OCI-LY1 (cell line): ENCODE data around the gene TLE4.

ENCODE experiments used
- H2AFZ ChIP-seq: fragments of 200-600 bp; sonication (generic), shearing (Covaris generic); 2 replicates; pipeline ENCODE4 v1.6.0; 2014; ENCODE audit warnings: antibody characterized with exemption, mild to moderate bottlenecking, low read length
- H3F3A ChIP-seq: fragments of 200-600 bp; sonication (generic), shearing (Covaris generic); 2 replicates; pipeline ENCODE4 v1.6.0; 2014; ENCODE audit warnings: mild to moderate bottlenecking, antibody characterized with exemption, low read length, moderate library complexity; ENCODE audit not compliant: insufficient read depth
- H3K27ac ChIP-seq: fragments of 200-600 bp; sonication (generic); 2 replicates; pipeline ENCODE4 v1.5.1; 2014; ENCODE audit warnings: low read length, mixed run types, mild to moderate bottlenecking, low read depth; ENCODE audit not compliant: poor library complexity, severe bottlenecking
- H3K27me3 ChIP-seq: fragments of 200-600 bp; sonication (generic); 2 replicates; pipeline ENCODE4 v1.6.0; 2014; ENCODE audit warnings: antibody characterized with exemption, mild to moderate bottlenecking, low read length, moderate library complexity; ENCODE audit not compliant: insufficient read depth
- H3K36me3 ChIP-seq: fragments of 200-600 bp; sonication (generic); 2 replicates; pipeline ENCODE4 v1.6.1; 2014; ENCODE audit warnings: mild to moderate bottlenecking, antibody characterized with exemption, low read length, moderate library complexity, mixed read lengths; ENCODE audit not compliant: insufficient read depth
- H3K4me1 ChIP-seq: fragments of 200-600 bp; sonication (generic); 2 replicates; pipeline ENCODE4 v1.5.1; 2014; ENCODE audit warnings: mild to moderate bottlenecking, low read length, moderate library complexity; ENCODE audit not compliant: insufficient read depth, severe bottlenecking
- H3K4me2 ChIP-seq: fragments of 200-600 bp; sonication (generic), shearing (Covaris generic); 2 replicates; pipeline ENCODE4 v1.6.1; 2014; ENCODE audit warnings: low read length
- H3K4me3 ChIP-seq: fragments of 200-600 bp; sonication (generic); 2 replicates; pipeline ENCODE4 v1.5.1; 2014; ENCODE audit warnings: low read length, low read depth, mild to moderate bottlenecking, mixed read lengths; ENCODE audit not compliant: poor library complexity, severe bottlenecking
- H3K79me2 ChIP-seq: fragments of 200-600 bp; shearing (Covaris generic); 2 replicates; pipeline ENCODE4 v1.6.1; 2016; ENCODE audit warnings: mixed run types, low read length, mixed read lengths; ENCODE audit not compliant: insufficient read depth
- H3K9ac ChIP-seq: fragments of 200-600 bp; sonication (generic), shearing (Covaris generic); 2 replicates; pipeline ENCODE4 v1.6.1; 2014; ENCODE audit warnings: mild to moderate bottlenecking, low read length, mixed read lengths
- H3K9me2 ChIP-seq: fragments of 200-600 bp; sonication (generic), shearing (Covaris generic); 2 replicates; pipeline ENCODE4 v1.6.1; 2014; ENCODE audit warnings: low read depth, mild to moderate bottlenecking, low read length, mixed read lengths
- H3K9me3 ChIP-seq: fragments of 200-600 bp; shearing (Covaris generic); 2 replicates; pipeline ENCODE4 v1.6.1; 2014; ENCODE audit warnings: low read length, mixed read lengths
- H4K20me1 ChIP-seq: fragments of 200-600 bp; sonication (generic), shearing (Covaris generic); 2 replicates; pipeline ENCODE4 v1.6.0; 2016; ENCODE audit warnings: mild to moderate bottlenecking, low read length; ENCODE audit not compliant: insufficient read depth
- EZH2 ChIP-seq: fragments of 200-600 bp; sonication (generic), shearing (Covaris generic); IDR thresholded peaks from 2 replicates; pipeline ENCODE4 v1.8.0; 2017; ENCODE audit warnings: borderline replicate concordance, mixed run types, mild to moderate bottlenecking, antibody characterized with exemption, low read length, moderate library complexity, mixed read lengths
- TF ChIP-seq, protein P1 (sequence below): fragments of 200-600 bp; sonication (generic), shearing (Covaris generic); IDR thresholded peaks from 2 replicates; pipeline ENCODE4 v1.5.1; 2017; ENCODE audit warnings: mild to moderate bottlenecking, antibody characterized with exemption, low read length, moderate library complexity, mixed read lengths

TLE4 gene

DNA sequence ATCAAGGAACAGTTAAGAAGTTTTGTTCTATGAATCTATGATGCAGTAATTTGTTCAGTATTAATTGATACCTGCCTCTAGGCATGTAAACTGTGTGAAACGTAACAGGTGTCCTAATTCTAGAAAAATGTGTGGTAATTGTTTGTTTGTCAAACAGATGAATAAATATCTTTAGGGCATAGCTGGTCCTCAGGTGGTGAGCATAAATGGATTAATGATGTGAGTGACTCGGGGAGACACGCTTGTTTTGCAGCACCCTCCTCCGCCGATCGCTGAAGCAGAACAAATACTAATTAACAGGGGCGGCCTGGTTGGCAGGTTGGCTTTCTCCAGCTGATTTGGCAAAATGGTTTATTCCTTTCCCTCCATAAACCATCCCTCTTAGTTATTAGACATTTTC is 88.8 kb downstream of the TLE4 start:
- no peaks in the 10 kb centered on the region for H3K9me3 ChIP-seq
- TF ChIP-seq, protein P1, sequence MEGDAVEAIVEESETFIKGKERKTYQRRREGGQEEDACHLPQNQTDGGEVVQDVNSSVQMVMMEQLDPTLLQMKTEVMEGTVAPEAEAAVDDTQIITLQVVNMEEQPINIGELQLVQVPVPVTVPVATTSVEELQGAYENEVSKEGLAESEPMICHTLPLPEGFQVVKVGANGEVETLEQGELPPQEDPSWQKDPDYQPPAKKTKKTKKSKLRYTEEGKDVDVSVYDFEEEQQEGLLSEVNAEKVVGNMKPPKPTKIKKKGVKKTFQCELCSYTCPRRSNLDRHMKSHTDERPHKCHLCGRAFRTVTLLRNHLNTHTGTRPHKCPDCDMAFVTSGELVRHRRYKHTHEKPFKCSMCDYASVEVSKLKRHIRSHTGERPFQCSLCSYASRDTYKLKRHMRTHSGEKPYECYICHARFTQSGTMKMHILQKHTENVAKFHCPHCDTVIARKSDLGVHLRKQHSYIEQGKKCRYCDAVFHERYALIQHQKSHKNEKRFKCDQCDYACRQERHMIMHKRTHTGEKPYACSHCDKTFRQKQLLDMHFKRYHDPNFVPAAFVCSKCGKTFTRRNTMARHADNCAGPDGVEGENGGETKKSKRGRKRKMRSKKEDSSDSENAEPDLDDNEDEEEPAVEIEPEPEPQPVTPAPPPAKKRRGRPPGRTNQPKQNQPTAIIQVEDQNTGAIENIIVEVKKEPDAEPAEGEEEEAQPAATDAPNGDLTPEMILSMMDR: no peak
- no peak for TF ChIP-seq EZH2

DNA sequence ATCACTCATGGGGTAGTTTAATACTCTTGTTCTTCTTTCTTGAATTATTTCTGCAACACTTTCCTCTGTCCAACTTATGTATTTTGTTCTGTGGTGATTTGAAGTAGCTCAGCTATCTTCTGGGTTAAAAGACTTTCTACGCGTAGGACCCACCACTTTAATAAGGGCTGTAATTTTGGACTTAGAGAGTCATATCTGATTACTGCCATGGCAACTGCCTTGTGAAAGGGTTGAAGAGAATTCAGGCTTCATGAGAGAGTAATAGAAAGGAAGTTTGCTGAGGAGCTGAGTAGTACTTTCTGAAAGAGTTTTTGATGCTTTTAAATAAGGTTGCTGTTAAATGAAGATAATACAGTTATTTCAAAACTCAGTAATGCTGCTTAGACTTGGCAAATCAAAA is 89.5 kb downstream of the TLE4 start:
- Histone ChIP-seq H3K36me3 (peaks cover 3% of the 10 kb centered on the region; the same call in 1 of the 2 replicates), H3K27me3 (no peaks in the 10 kb centered on the region), H4K20me1 (no peaks in the 10 kb centered on the region), H3K4me3 (no peak overlapping the region), H3K9me3 (no peaks in the 10 kb centered on the region), H3K9me2 (no peaks in the 10 kb centered on the region), H3F3A (no peaks in the 10 kb centered on the region), H3K4me2 (no peak overlapping the region), H3K79me2 (no peaks in the 10 kb centered on the region), H3K9ac (no peak overlapping the region), H3K4me1 (peaks cover 15% of the 10 kb centered on the region), H3K27ac (no peak overlapping the region), H2AFZ (no peak overlapping the region)
- TF ChIP-seq, protein P1: no peak
- no peak for TF ChIP-seq EZH2

More for the DNA sequence above, 88.8 kb downstream of the TLE4 start:
- Histone ChIP-seq H3K4me3 (no peak overlapping the region), H3K4me2 (no peak overlapping the region), H3K27me3 (no peaks in the 10 kb centered on the region), H3K4me1 (peaks cover 15% of the 10 kb centered on the region), H3K9me2 (no peaks in the 10 kb centered on the region), H4K20me1 (no peaks in the 10 kb centered on the region), H2AFZ (no peak overlapping the region), H3K79me2 (no peaks in the 10 kb centered on the region), H3K27ac (no peak overlapping the region), H3K9ac (no peak overlapping the region), H3F3A (no peaks in the 10 kb centered on the region), H3K36me3 (peaks cover 3% of the 10 kb centered on the region; the same call in 1 of the 2 replicates)

DNA sequence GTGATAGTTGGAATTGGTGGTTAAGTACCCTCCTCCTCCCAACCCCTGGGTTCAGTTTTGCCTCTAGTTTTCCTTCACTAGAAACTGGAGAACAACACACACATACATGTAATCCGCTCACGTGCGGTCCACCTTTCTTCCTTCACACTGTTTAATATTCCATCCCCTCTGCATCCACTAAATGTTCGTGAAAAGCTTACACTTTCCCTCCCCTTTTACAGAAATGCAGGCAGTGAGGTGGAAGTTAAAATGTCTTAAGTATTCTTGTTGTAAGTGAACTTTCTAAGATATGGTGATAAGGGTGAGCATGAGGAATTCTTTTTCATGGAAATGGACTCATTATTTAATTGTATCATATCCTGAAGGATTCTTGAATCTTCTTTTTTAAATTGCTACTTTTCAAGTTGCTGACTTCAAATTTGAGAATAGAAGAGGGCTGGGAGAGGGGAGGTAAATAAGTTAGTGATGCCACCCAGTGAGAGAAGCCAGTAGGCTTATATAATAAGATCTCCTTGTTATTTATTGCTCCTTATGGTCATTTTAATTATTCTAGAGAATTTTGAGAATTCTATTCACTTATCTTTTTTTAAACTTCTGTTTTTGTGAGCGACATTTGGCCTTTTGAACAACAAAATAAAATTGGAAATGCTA is 90.2 kb downstream of the TLE4 start:
- no peak for TF ChIP-seq EZH2
- TF ChIP-seq, protein P1: no peak
- H3K4me2 ChIP-seq: no peak overlapping the region
- H3K36me3 ChIP-seq: peaks cover under 1% of the 10 kb centered on the region; the same call in 1 of the 2 replicates
- H3K9me3 ChIP-seq: no peaks in the 10 kb centered on the region
- no peaks in the 10 kb centered on the region for H3F3A ChIP-seq
- H3K27ac ChIP-seq: no peak overlapping the region
- H2AFZ ChIP-seq: no peak overlapping the region
- H3K4me3 ChIP-seq: no peak overlapping the region
- no peaks in the 10 kb centered on the region for H4K20me1 ChIP-seq
- peaks cover 15% of the 10 kb centered on the region for H3K4me1 ChIP-seq
- no peaks in the 10 kb centered on the region for H3K27me3 ChIP-seq
- H3K9me2 ChIP-seq: no peaks in the 10 kb centered on the region
- no peaks in the 10 kb centered on the region for H3K79me2 ChIP-seq
- no peak overlapping the region for H3K9ac ChIP-seq
